Measurements from ENCODE around the gene SYNC.

The SYNC gene

GRCh38 chr1:32733582-32734321, 31.2 kb upstream of the SYNC start:
- no peak overlapping the region for H3K27ac Mint-ChIP-seq
- no peaks in the 10 kb centered on the region for H3K9me3 Mint-ChIP-seq
- H3K27me3 Mint-ChIP-seq (ENCODE audit: low read depth): peaks cover 2% of the 10 kb centered on the region
- H3K4me1 Mint-ChIP-seq (ENCODE audit: low read depth): peaks cover 7% of the 10 kb centered on the region
- no peak for DNase-seq (ENCODE audit: low spot score)
- H3K4me3 Mint-ChIP-seq: no peak overlapping the region
- no peaks in the 10 kb centered on the region for H3K36me3 Mint-ChIP-seq (ENCODE audit: low read depth)

- no peak overlapping the region for H3K27ac Mint-ChIP-seq
- peaks cover 8% of the 10 kb centered on the region for H3K27me3 Mint-ChIP-seq (ENCODE audit: low read depth)
- H3K9me3 Mint-ChIP-seq: no peaks in the 10 kb centered on the region
- no peak for DNase-seq (ENCODE audit: low spot score)
- H3K36me3 Mint-ChIP-seq (ENCODE audit: low read depth): no peaks in the 10 kb centered on the region
- H3K4me3 Mint-ChIP-seq: no peak overlapping the region
- H3K4me1 Mint-ChIP-seq (ENCODE audit: low read depth): peaks cover 19% of the 10 kb centered on the region
These were observed 26.9 kb upstream of the SYNC start for GRCh38 chr1:32729254-32730046.

- Mint-ChIP-seq H3K27ac (no peak overlapping the region), H3K4me1 (ENCODE audit: low read depth) (peaks cover 19% of the 10 kb centered on the region), H3K4me3 (no peak overlapping the region), H3K9me3 (no peaks in the 10 kb centered on the region), H3K36me3 (ENCODE audit: low read depth) (no peaks in the 10 kb centered on the region), H3K27me3 (ENCODE audit: low read depth) (peaks cover 9% of the 10 kb centered on the region)
- DNase-seq (ENCODE audit: low spot score): no peak
These were observed 26.0 kb upstream of the SYNC start for GRCh38 chr1:32728413-32729077.

- Mint-ChIP-seq H3K27ac (no peak overlapping the region), H3K27me3 (ENCODE audit: low read depth) (peaks cover 10% of the 10 kb centered on the region), H3K36me3 (ENCODE audit: low read depth) (no peaks in the 10 kb centered on the region), H3K4me1 (ENCODE audit: low read depth) (peaks cover 19% of the 10 kb centered on the region), H3K9me3 (no peaks in the 10 kb centered on the region), H3K4me3 (no peak overlapping the region)
- DNase-seq (ENCODE audit: low spot score): no peak
These were observed 25.3 kb upstream of the SYNC start for GRCh38 chr1:32727876-32728275.

GRCh38 chr1:32725615-32725982, 23.0 kb upstream of the SYNC start:
- H3K9me3 Mint-ChIP-seq: no peaks in the 10 kb centered on the region
- DNase-seq (ENCODE audit: low spot score): no peak
- peaks cover 17% of the 10 kb centered on the region for H3K4me1 Mint-ChIP-seq (ENCODE audit: low read depth)
- H3K36me3 Mint-ChIP-seq (ENCODE audit: low read depth): no peaks in the 10 kb centered on the region
- no peak overlapping the region for H3K4me3 Mint-ChIP-seq
- H3K27me3 Mint-ChIP-seq (ENCODE audit: low read depth): peaks cover 19% of the 10 kb centered on the region
- H3K27ac Mint-ChIP-seq: no peak overlapping the region

GRCh38 chr1:32724678-32725614, 22.4 kb upstream of the SYNC start:
- H3K27me3 Mint-ChIP-seq (ENCODE audit: low read depth): peaks cover 19% of the 10 kb centered on the region
- no peaks in the 10 kb centered on the region for H3K9me3 Mint-ChIP-seq
- H3K4me3 Mint-ChIP-seq: peak overlapping the region; percentile 20
- H3K27ac Mint-ChIP-seq: no peak overlapping the region
- no peaks in the 10 kb centered on the region for H3K36me3 Mint-ChIP-seq (ENCODE audit: low read depth)
- peak; percentile 23 for DNase-seq (ENCODE audit: low spot score)
- H3K4me1 Mint-ChIP-seq (ENCODE audit: low read depth): peaks cover 14% of the 10 kb centered on the region

- Mint-ChIP-seq H3K4me3 (no peak overlapping the region), H3K9me3 (no peaks in the 10 kb centered on the region), H3K27me3 (ENCODE audit: low read depth) (peaks cover 12% of the 10 kb centered on the region), H3K27ac (no peak overlapping the region), H3K36me3 (ENCODE audit: low read depth) (no peaks in the 10 kb centered on the region), H3K4me1 (ENCODE audit: low read depth) (peaks cover 11% of the 10 kb centered on the region)
- DNase-seq (ENCODE audit: low spot score): no peak
These were observed 17.2 kb upstream of the SYNC start for GRCh38 chr1:32719681-32720275.

GRCh38 chr1:32718527-32718926, 16.0 kb upstream of the SYNC start:
- Mint-ChIP-seq H3K27ac (no peak overlapping the region), H3K36me3 (ENCODE audit: low read depth) (no peaks in the 10 kb centered on the region), H3K9me3 (no peaks in the 10 kb centered on the region), H3K4me1 (ENCODE audit: low read depth) (peaks cover 9% of the 10 kb centered on the region), H3K4me3 (no peak overlapping the region), H3K27me3 (ENCODE audit: low read depth) (peaks cover 10% of the 10 kb centered on the region)
- no peak for DNase-seq (ENCODE audit: low spot score)

GRCh38 chr1:32718036-32718435, 15.5 kb upstream of the SYNC start:
- Mint-ChIP-seq H3K9me3 (no peaks in the 10 kb centered on the region), H3K27me3 (ENCODE audit: low read depth) (peaks cover 12% of the 10 kb centered on the region), H3K27ac (no peak overlapping the region), H3K4me1 (ENCODE audit: low read depth) (peaks cover 9% of the 10 kb centered on the region), H3K36me3 (ENCODE audit: low read depth) (no peaks in the 10 kb centered on the region), H3K4me3 (no peak overlapping the region)
- DNase-seq (ENCODE audit: low spot score): no peak

GRCh38 chr1:32717503-32717902, 14.9 kb upstream of the SYNC start:
- Mint-ChIP-seq H3K9me3 (no peaks in the 10 kb centered on the region), H3K27ac (no peak overlapping the region), H3K4me3 (no peak overlapping the region), H3K36me3 (ENCODE audit: low read depth) (no peaks in the 10 kb centered on the region), H3K27me3 (ENCODE audit: low read depth) (peaks cover 11% of the 10 kb centered on the region), H3K4me1 (ENCODE audit: low read depth) (peaks cover 9% of the 10 kb centered on the region)
- DNase-seq (ENCODE audit: low spot score): no peak

GRCh38 chr1:32716312-32717148, 14.0 kb upstream of the SYNC start:
- Mint-ChIP-seq H3K27ac (no peak overlapping the region), H3K4me3 (no peak overlapping the region), H3K4me1 (ENCODE audit: low read depth) (peaks cover 8% of the 10 kb centered on the region), H3K9me3 (no peaks in the 10 kb centered on the region), H3K36me3 (ENCODE audit: low read depth) (no peaks in the 10 kb centered on the region), H3K27me3 (ENCODE audit: low read depth) (peaks cover 6% of the 10 kb centered on the region)
- DNase-seq (ENCODE audit: low spot score): peak; percentile 49

- H3K27ac Mint-ChIP-seq: no peak overlapping the region
- no peaks in the 10 kb centered on the region for H3K36me3 Mint-ChIP-seq (ENCODE audit: low read depth)
- no peak overlapping the region for H3K4me3 Mint-ChIP-seq
- DNase-seq (ENCODE audit: low spot score): no peak
- peaks cover 8% of the 10 kb centered on the region for H3K4me1 Mint-ChIP-seq (ENCODE audit: low read depth)
- no peaks in the 10 kb centered on the region for H3K9me3 Mint-ChIP-seq
- H3K27me3 Mint-ChIP-seq (ENCODE audit: low read depth): peaks cover 3% of the 10 kb centered on the region
These were observed 13.3 kb upstream of the SYNC start for GRCh38 chr1:32715901-32716311.

All from T-helper 2 cell treated with Interferon-gamma antibody and Interleukin-4, amounts not matched to agents 5 μg/mL and 100 μg/mL, for 36 hours (primary cell).